ENCODE results near the gene HAND1.

GRCh38 chr5:154475591-154476353 is 2.3 kb downstream of the HAND1 start:
- TF ChIP-seq POLR2AphosphoS5 (IDR thresholded peaks at IDR 0.05), result no peak
- TF ChIP-seq, protein P1, sequence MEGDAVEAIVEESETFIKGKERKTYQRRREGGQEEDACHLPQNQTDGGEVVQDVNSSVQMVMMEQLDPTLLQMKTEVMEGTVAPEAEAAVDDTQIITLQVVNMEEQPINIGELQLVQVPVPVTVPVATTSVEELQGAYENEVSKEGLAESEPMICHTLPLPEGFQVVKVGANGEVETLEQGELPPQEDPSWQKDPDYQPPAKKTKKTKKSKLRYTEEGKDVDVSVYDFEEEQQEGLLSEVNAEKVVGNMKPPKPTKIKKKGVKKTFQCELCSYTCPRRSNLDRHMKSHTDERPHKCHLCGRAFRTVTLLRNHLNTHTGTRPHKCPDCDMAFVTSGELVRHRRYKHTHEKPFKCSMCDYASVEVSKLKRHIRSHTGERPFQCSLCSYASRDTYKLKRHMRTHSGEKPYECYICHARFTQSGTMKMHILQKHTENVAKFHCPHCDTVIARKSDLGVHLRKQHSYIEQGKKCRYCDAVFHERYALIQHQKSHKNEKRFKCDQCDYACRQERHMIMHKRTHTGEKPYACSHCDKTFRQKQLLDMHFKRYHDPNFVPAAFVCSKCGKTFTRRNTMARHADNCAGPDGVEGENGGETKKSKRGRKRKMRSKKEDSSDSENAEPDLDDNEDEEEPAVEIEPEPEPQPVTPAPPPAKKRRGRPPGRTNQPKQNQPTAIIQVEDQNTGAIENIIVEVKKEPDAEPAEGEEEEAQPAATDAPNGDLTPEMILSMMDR (IDR thresholded peaks at IDR 0.05), result no peak
- no peak for TF ChIP-seq POLR2A (IDR thresholded peaks at IDR 0.05)

All from prostate gland (tissue), 2 donors.